ENCODE results near the gene GNE. TPM values are rescaled to one million over a fixed set of nuclear protein-coding genes. Genes with fewer than 3 reads are reported as not detected.

The GNE gene
- polyA plus RNA-seq, 4 donors, result 16.8 to 21.7 (median 19.4) TPM

- no peak for DNase-seq (ENCODE audit: low read depth in 4 of 4, low spot score in 2 of 4)
Measured at GRCh38 chr9:36173861-36174260, 84.4 kb downstream of the GNE start.

GRCh38 chr9:36170531-36170930 is 87.7 kb downstream of the GNE start:
- DNase-seq (ENCODE audit: low read depth in 4 of 4, low spot score in 2 of 4), result no peak

DNA sequence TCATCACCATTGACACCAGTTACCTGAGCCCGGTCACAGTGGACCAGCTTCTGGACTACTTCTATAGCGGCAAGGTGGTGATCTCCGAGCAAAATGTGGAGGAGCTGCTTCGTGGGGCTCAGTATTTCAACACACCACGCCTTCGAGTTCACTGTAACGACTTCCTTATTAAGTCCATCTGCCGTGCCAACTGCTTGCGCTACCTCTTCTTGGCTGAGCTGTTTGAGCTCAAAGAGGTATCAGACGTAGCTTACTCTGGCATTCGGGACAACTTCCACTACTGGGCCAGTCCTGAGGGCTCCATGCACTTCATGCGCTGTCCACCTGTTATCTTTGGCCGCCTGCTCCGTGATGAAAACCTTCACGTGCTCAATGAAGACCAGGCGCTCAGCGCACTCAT is 88.5 kb downstream of the GNE start:
- no peak for DNase-seq (ENCODE audit: low read depth in 4 of 4, low spot score in 2 of 4)

DNA sequence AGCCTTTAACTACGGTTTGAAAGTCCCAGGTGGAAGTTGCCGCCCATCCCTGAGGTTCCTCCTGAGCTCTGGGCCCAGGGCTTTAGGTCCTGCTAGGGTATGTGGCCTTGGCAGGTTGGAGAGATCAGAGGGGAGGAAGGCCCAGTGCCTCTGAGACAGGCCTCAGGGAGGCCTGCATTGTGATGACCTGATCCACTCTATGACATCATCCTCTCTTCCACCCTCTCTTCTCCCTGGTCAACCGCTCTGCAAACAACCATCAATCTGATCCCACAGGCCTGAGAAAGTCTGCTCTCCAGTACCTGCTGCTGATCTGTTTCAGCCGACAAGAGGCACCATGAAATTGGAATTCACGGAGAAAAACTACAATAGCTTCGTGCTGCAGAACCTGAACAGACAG is 89.1 kb downstream of the GNE start, which contains the start of gene CCIN:
CCIN (plus strand) TSS at position 223 of the 400 bp plus-strand sequence; CDS start at position 338, 115 bp downstream.
- DNase-seq (ENCODE audit: low read depth in 4 of 4, low spot score in 2 of 4), result no peak

GRCh38 chr9:36166168-36166927 is 91.9 kb downstream of the GNE start:
- peak in 1 of 4 donors; percentile 64 for DNase-seq (ENCODE audit: low read depth in 4 of 4, low spot score in 2 of 4)

DNA sequence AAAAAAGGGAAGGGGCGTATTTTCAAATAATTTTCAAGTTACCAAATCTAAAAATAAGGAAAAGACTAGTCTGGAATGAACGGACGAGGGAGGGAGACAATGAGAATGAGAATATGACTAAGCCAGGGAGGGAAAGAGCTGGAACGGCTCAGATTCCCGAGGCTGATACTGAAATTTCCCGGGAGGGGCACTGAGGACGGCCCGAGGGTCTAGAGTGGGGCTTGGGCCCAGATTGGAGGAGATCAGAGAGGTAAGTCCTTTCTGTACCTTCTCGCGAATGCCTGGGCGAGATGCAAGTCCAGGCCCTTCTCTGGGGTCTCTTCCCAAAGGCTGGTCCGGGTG is 92.5 kb downstream of the GNE start:
- no peak for DNase-seq (ENCODE audit: low read depth in 4 of 4, low spot score in 2 of 4)

DNA sequence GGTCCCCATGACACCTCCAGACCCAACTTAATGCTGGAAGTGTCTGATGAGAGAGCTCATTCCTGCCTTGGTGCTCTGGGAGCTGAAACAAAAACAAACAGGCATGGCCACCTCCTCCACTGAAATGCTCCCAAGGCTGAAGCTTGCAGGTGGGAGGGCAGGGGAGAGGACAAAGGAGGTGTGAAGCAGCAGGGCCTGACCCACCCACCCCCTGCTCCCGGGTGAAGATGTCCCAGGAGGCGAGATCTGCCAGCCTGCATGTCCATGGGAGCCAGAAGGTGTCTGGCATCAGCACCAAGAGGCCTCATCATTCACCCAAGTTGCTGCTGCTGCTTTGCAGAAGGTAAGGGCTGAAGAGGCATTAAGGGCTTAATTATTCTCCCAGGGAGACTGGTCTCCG is 93.3 kb downstream of the GNE start:
- no peak for DNase-seq (ENCODE audit: low read depth in 4 of 4, low spot score in 2 of 4)

Other genes starting within 250 kb of the GNE start
- 10 to 100 TPM; 27.5 to 30.9 (median 29.2) TPM for gene RECK, start 221.5 kb downstream of the GNE start, polyA plus RNA-seq (ENCODE audit: insufficient read length in 4 of 4)
- 10 to 100 TPM; 37.7 to 44.7 (median 38.9) TPM for gene GLIPR2, start 121.7 kb downstream of the GNE start, polyA plus RNA-seq (ENCODE audit: insufficient read length in 4 of 4)
- gene CCIN, start 89.1 kb downstream of the GNE start, polyA plus RNA-seq (ENCODE audit: insufficient read length in 4 of 4), result under 1 TPM; 0.27 to 0.61 (median 0.36) TPM
- gene CLTA, start 67.5 kb downstream of the GNE start, polyA plus RNA-seq (ENCODE audit: insufficient read length in 4 of 4), result 100 to 1,000 TPM; 262 to 324 (median 284) TPM
- 10 to 100 TPM; 42.2 to 50.4 (median 46.9) TPM for gene RNF38, start 141.8 kb upstream of the GNE start, polyA plus RNA-seq (ENCODE audit: insufficient read length in 4 of 4)

All from left renal cortex interstitium (tissue), 4 donors.